ENCODE data around the gene XKR3. TPM values are rescaled to one million over a fixed set of nuclear protein-coding genes. Genes with fewer than 3 reads are reported as not detected.
"Not testable (repeated sequence)": the region's sequence is repeated elsewhere in the genome, so short reads cannot be mapped to it uniquely, and the experiment has no call there.

The XKR3 gene
- total RNA-seq, 1 donor from 2014 or later: not detected

- no peak for DNase-seq (ENCODE audit: low spot score)
These were observed 18.8 kb downstream of the XKR3 start for GRCh38 chr22:16806401-16806800.

GRCh38 chr22:16804882-16805281 is 20.3 kb downstream of the XKR3 start:
- no peak for DNase-seq (ENCODE audit: low spot score)

- DNase-seq (ENCODE audit: low spot score): no peak
These were observed 21.8 kb downstream of the XKR3 start for GRCh38 chr22:16803255-16803917.

- no peak for DNase-seq (ENCODE audit: low spot score)
These were observed 23.6 kb downstream of the XKR3 start for GRCh38 chr22:16801571-16801970.

GRCh38 chr22:16801088-16801487 is 24.1 kb downstream of the XKR3 start:
- no peak for DNase-seq (ENCODE audit: low spot score)

- no peak for DNase-seq (ENCODE audit: low spot score)
These were observed 24.9 kb downstream of the XKR3 start for GRCh38 chr22:16800358-16800757.

GRCh38 chr22:16795504-16795903 is 29.7 kb downstream of the XKR3 start:
- DNase-seq (ENCODE audit: low spot score): not testable (repeated sequence)

GRCh38 chr22:16793831-16794230 is 31.4 kb downstream of the XKR3 start:
- DNase-seq (ENCODE audit: low spot score): no peak

- DNase-seq (ENCODE audit: low spot score): no peak
These were observed 35.2 kb downstream of the XKR3 start for GRCh38 chr22:16789860-16790493.

GRCh38 chr22:16783930-16784354 is 41.3 kb downstream of the XKR3 start:
- DNase-seq (ENCODE audit: low spot score): no peak

GRCh38 chr22:16783453-16783852 is 41.8 kb downstream of the XKR3 start:
- no peak for DNase-seq (ENCODE audit: low spot score)

GRCh38 chr22:16781764-16782329 is 43.4 kb downstream of the XKR3 start:
- no peak for DNase-seq (ENCODE audit: low spot score)

GRCh38 chr22:16781074-16781763 is 44.0 kb downstream of the XKR3 start:
- no peak for DNase-seq (ENCODE audit: low spot score)

GRCh38 chr22:16777284-16777924 is 47.8 kb downstream of the XKR3 start:
- DNase-seq (ENCODE audit: low spot score): no peak

GRCh38 chr22:16776080-16776479 is 49.1 kb downstream of the XKR3 start:
- DNase-seq (ENCODE audit: low spot score): no peak

- DNase-seq (ENCODE audit: low spot score): no peak
These were observed 50.2 kb downstream of the XKR3 start for GRCh38 chr22:16774911-16775500.

GRCh38 chr22:16771569-16771968 is 53.6 kb downstream of the XKR3 start:
- DNase-seq (ENCODE audit: low spot score): not testable (repeated sequence)

- DNase-seq (ENCODE audit: low spot score): not testable (repeated sequence)
These were observed 57.3 kb downstream of the XKR3 start for GRCh38 chr22:16767927-16768326.

- DNase-seq (ENCODE audit: low spot score): not testable (repeated sequence)
These were observed 63.0 kb downstream of the XKR3 start for GRCh38 chr22:16762224-16762623.

- DNase-seq (ENCODE audit: low spot score): not testable (repeated sequence)
These were observed 64.8 kb downstream of the XKR3 start for GRCh38 chr22:16760416-16760815.

GRCh38 chr22:16749282-16749681 is 75.9 kb downstream of the XKR3 start:
- DNase-seq (ENCODE audit: low spot score): not testable (repeated sequence)

All from mesenteric fat pad (tissue), 1 donor.